ENCODE results near the gene RNF213.

DNA sequence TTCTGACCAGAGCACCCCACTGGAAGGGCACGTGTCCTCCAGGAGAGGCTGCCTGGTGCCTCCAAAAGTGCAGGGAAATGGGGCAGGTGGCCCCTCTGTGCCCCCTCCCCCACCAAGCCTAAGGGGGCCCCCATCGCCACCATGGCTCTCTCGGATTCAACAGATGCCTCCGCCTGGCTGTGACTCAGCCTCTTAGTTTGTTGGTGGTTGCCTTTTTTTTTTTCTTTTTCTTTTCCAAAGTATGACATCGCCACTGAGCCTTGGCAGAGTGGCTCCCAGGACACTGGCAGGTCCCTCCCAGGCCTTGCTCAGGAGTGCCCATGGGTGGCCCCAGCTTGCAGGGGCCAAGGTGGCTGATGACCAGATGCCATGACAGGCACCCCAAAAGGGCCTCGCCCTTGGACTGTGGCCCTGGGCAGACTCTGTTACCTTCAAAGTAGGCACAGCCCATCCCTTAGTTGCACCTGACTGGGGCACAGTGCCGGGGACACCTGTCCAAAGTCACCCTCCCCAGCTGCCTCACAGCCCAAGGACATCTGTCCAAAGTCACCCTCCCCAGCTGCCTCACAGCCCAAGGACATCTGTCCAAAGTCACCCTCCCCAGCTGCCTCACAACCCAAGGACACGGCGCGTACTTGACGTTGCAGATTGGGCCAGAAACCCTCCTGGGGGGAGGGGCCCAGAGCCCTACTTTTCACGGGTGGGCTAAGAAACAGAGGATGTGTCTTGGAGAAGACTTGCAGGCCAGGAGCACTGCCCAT lies 186.2 kb downstream of the RNF213 start:
- TF ChIP-seq, protein P1, sequence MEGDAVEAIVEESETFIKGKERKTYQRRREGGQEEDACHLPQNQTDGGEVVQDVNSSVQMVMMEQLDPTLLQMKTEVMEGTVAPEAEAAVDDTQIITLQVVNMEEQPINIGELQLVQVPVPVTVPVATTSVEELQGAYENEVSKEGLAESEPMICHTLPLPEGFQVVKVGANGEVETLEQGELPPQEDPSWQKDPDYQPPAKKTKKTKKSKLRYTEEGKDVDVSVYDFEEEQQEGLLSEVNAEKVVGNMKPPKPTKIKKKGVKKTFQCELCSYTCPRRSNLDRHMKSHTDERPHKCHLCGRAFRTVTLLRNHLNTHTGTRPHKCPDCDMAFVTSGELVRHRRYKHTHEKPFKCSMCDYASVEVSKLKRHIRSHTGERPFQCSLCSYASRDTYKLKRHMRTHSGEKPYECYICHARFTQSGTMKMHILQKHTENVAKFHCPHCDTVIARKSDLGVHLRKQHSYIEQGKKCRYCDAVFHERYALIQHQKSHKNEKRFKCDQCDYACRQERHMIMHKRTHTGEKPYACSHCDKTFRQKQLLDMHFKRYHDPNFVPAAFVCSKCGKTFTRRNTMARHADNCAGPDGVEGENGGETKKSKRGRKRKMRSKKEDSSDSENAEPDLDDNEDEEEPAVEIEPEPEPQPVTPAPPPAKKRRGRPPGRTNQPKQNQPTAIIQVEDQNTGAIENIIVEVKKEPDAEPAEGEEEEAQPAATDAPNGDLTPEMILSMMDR (IDR thresholded peaks at IDR 0.05; ENCODE audit: low read depth, low read length), result no peak
- no peak for TF ChIP-seq EZH2phosphoT487 (IDR thresholded peaks at IDR 0.05; ENCODE audit: low read depth)

Measured in OCI-LY3 (cell line).